OCI-LY1 (cell line): Measurements from ENCODE around the gene COL4A4.

Experiments used
- H2AFZ ChIP-seq: fragments of 200-600 bp; sonication (generic), shearing (Covaris generic); 2 replicates; pipeline ENCODE4 v1.6.0; 2014; ENCODE audit warnings: antibody characterized with exemption, mild to moderate bottlenecking, low read length
- H3F3A ChIP-seq: fragments of 200-600 bp; sonication (generic), shearing (Covaris generic); 2 replicates; pipeline ENCODE4 v1.6.0; 2014; ENCODE audit warnings: mild to moderate bottlenecking, antibody characterized with exemption, low read length, moderate library complexity; ENCODE audit not compliant: insufficient read depth
- H3K27ac ChIP-seq: fragments of 200-600 bp; sonication (generic); 2 replicates; pipeline ENCODE4 v1.5.1; 2014; ENCODE audit warnings: low read length, mixed run types, mild to moderate bottlenecking, low read depth; ENCODE audit not compliant: poor library complexity, severe bottlenecking
- H3K27me3 ChIP-seq: fragments of 200-600 bp; sonication (generic); 2 replicates; pipeline ENCODE4 v1.6.0; 2014; ENCODE audit warnings: antibody characterized with exemption, mild to moderate bottlenecking, low read length, moderate library complexity; ENCODE audit not compliant: insufficient read depth
- H3K36me3 ChIP-seq: fragments of 200-600 bp; sonication (generic); 2 replicates; pipeline ENCODE4 v1.6.1; 2014; ENCODE audit warnings: mild to moderate bottlenecking, antibody characterized with exemption, low read length, moderate library complexity, mixed read lengths; ENCODE audit not compliant: insufficient read depth
- H3K4me1 ChIP-seq: fragments of 200-600 bp; sonication (generic); 2 replicates; pipeline ENCODE4 v1.5.1; 2014; ENCODE audit warnings: mild to moderate bottlenecking, low read length, moderate library complexity; ENCODE audit not compliant: insufficient read depth, severe bottlenecking
- H3K4me2 ChIP-seq: fragments of 200-600 bp; sonication (generic), shearing (Covaris generic); 2 replicates; pipeline ENCODE4 v1.6.1; 2014; ENCODE audit warnings: low read length
- H3K4me3 ChIP-seq: fragments of 200-600 bp; sonication (generic); 2 replicates; pipeline ENCODE4 v1.5.1; 2014; ENCODE audit warnings: low read length, low read depth, mild to moderate bottlenecking, mixed read lengths; ENCODE audit not compliant: poor library complexity, severe bottlenecking
- H3K79me2 ChIP-seq: fragments of 200-600 bp; shearing (Covaris generic); 2 replicates; pipeline ENCODE4 v1.6.1; 2016; ENCODE audit warnings: mixed run types, low read length, mixed read lengths; ENCODE audit not compliant: insufficient read depth
- H3K9ac ChIP-seq: fragments of 200-600 bp; sonication (generic), shearing (Covaris generic); 2 replicates; pipeline ENCODE4 v1.6.1; 2014; ENCODE audit warnings: mild to moderate bottlenecking, low read length, mixed read lengths
- H3K9me2 ChIP-seq: fragments of 200-600 bp; sonication (generic), shearing (Covaris generic); 2 replicates; pipeline ENCODE4 v1.6.1; 2014; ENCODE audit warnings: low read depth, mild to moderate bottlenecking, low read length, mixed read lengths
- H3K9me3 ChIP-seq: fragments of 200-600 bp; shearing (Covaris generic); 2 replicates; pipeline ENCODE4 v1.6.1; 2014; ENCODE audit warnings: low read length, mixed read lengths
- H4K20me1 ChIP-seq: fragments of 200-600 bp; sonication (generic), shearing (Covaris generic); 2 replicates; pipeline ENCODE4 v1.6.0; 2016; ENCODE audit warnings: mild to moderate bottlenecking, low read length; ENCODE audit not compliant: insufficient read depth
- EZH2 ChIP-seq: fragments of 200-600 bp; sonication (generic), shearing (Covaris generic); IDR thresholded peaks from 2 replicates; pipeline ENCODE4 v1.8.0; 2017; ENCODE audit warnings: borderline replicate concordance, mixed run types, mild to moderate bottlenecking, antibody characterized with exemption, low read length, moderate library complexity, mixed read lengths
- TF ChIP-seq, protein P1 (sequence below): fragments of 200-600 bp; sonication (generic), shearing (Covaris generic); IDR thresholded peaks from 2 replicates; pipeline ENCODE4 v1.5.1; 2017; ENCODE audit warnings: mild to moderate bottlenecking, antibody characterized with exemption, low read length, moderate library complexity, mixed read lengths

COL4A4 gene

DNA sequence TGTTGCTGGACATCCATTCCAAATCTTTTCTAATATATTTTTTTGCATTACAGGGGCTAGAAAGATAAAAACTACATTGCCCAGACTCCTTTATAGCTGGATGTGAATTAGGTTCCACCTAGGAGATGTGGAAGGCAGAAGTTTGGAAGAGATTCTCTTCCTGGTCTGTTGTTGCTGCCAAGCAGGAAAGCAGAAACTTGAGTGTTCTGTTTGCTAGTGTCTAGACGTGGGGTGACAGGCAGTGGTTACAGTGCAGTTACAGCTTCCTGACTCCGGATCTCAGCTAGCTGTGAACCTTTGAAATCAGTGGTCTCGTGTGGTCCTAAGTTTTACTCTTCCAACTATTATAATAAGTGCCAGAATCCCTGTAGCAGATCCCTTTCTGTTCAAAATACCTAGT lies 46.2 kb downstream of the COL4A4 start:
- Histone ChIP-seq H3K9ac (no peak overlapping the region), H3F3A (no peaks in the 10 kb centered on the region), H4K20me1 (no peaks in the 10 kb centered on the region), H3K9me3 (no peaks in the 10 kb centered on the region), H3K79me2 (no peaks in the 10 kb centered on the region), H3K36me3 (peaks cover 29% of the 10 kb centered on the region; the same call in 1 of the 2 replicates), H3K27me3 (no peaks in the 10 kb centered on the region), H3K4me1 (no peaks in the 10 kb centered on the region), H3K4me2 (no peak overlapping the region), H2AFZ (no peak overlapping the region), H3K9me2 (no peaks in the 10 kb centered on the region), H3K4me3 (no peak overlapping the region), H3K27ac (no peak overlapping the region)
- TF ChIP-seq, protein P1, sequence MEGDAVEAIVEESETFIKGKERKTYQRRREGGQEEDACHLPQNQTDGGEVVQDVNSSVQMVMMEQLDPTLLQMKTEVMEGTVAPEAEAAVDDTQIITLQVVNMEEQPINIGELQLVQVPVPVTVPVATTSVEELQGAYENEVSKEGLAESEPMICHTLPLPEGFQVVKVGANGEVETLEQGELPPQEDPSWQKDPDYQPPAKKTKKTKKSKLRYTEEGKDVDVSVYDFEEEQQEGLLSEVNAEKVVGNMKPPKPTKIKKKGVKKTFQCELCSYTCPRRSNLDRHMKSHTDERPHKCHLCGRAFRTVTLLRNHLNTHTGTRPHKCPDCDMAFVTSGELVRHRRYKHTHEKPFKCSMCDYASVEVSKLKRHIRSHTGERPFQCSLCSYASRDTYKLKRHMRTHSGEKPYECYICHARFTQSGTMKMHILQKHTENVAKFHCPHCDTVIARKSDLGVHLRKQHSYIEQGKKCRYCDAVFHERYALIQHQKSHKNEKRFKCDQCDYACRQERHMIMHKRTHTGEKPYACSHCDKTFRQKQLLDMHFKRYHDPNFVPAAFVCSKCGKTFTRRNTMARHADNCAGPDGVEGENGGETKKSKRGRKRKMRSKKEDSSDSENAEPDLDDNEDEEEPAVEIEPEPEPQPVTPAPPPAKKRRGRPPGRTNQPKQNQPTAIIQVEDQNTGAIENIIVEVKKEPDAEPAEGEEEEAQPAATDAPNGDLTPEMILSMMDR: no peak
- TF ChIP-seq EZH2: no peak

DNA sequence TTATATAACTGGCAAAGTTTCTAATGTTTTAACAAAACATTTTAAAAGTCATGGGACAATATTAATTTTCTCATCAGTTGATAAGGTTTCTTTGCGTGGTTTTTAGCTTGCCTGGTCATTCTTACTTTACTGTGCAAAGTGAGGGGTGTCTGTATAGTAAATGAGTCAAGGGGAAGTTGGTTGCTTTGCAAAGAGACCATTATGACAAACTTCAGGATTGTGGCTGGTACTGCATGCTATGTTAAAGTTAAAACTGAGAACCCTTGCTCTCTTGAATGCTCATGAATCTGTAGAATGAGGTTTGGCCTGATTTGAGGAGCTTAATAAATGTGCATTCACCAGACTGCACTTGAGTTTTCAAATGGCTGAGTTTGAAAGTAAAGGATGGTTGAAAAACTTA lies 47.0 kb downstream of the COL4A4 start:
- Histone ChIP-seq H3K4me1 (no peaks in the 10 kb centered on the region), H3K79me2 (no peaks in the 10 kb centered on the region), H2AFZ (no peak overlapping the region), H3K27ac (no peak overlapping the region), H4K20me1 (no peaks in the 10 kb centered on the region), H3K4me3 (no peak overlapping the region), H3F3A (no peaks in the 10 kb centered on the region), H3K9me2 (no peaks in the 10 kb centered on the region), H3K9me3 (no peaks in the 10 kb centered on the region), H3K36me3 (peaks cover 32% of the 10 kb centered on the region; the same call in 1 of the 2 replicates), H3K27me3 (no peaks in the 10 kb centered on the region), H3K4me2 (no peak overlapping the region), H3K9ac (no peak overlapping the region)
- TF ChIP-seq EZH2: no peak
- TF ChIP-seq, protein P1: no peak

DNA sequence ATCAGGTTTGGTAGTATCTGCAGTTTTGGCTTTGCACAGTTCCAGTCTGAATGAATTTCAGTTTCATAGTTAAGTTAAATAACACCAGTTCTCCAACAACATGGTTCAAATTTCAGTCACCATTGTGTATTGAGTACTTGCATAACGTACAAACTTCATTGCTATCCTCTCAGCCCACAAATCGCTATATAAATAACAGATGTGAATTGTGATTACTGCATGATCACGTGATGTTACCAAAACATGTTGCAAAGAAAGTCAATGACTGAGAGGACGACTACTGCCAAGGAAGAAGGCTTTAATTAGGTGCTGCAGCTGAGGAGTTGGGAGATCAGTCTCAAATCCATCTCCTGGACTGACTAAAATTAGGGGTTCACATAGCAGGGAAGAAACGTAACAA lies 48.2 kb downstream of the COL4A4 start:
- Histone ChIP-seq H4K20me1 (no peaks in the 10 kb centered on the region), H3K36me3 (peaks cover 29% of the 10 kb centered on the region; the same call in 1 of the 2 replicates), H3K27ac (no peak overlapping the region), H3K4me3 (no peak overlapping the region), H3K4me1 (no peaks in the 10 kb centered on the region), H3K4me2 (no peak overlapping the region), H3K9ac (no peak overlapping the region), H3F3A (no peaks in the 10 kb centered on the region), H3K9me2 (no peaks in the 10 kb centered on the region), H2AFZ (no peak overlapping the region), H3K79me2 (no peaks in the 10 kb centered on the region), H3K27me3 (no peaks in the 10 kb centered on the region), H3K9me3 (no peaks in the 10 kb centered on the region)
- TF ChIP-seq EZH2: no peak
- TF ChIP-seq, protein P1: no peak
